OCI-LY1 (cell line): ENCODE measurements around the gene CD81.

ENCODE experiments used
- H2AFZ ChIP-seq: fragments of 200-600 bp; sonication (generic), shearing (Covaris generic); 2 replicates; pipeline ENCODE4 v1.6.0; 2014; ENCODE audit warnings: antibody characterized with exemption, mild to moderate bottlenecking, low read length
- H3F3A ChIP-seq: fragments of 200-600 bp; sonication (generic), shearing (Covaris generic); 2 replicates; pipeline ENCODE4 v1.6.0; 2014; ENCODE audit warnings: mild to moderate bottlenecking, antibody characterized with exemption, low read length, moderate library complexity; ENCODE audit not compliant: insufficient read depth
- H3K27ac ChIP-seq: fragments of 200-600 bp; sonication (generic); 2 replicates; pipeline ENCODE4 v1.5.1; 2014; ENCODE audit warnings: low read length, mixed run types, mild to moderate bottlenecking, low read depth; ENCODE audit not compliant: poor library complexity, severe bottlenecking
- H3K27me3 ChIP-seq: fragments of 200-600 bp; sonication (generic); 2 replicates; pipeline ENCODE4 v1.6.0; 2014; ENCODE audit warnings: antibody characterized with exemption, mild to moderate bottlenecking, low read length, moderate library complexity; ENCODE audit not compliant: insufficient read depth
- H3K36me3 ChIP-seq: fragments of 200-600 bp; sonication (generic); 2 replicates; pipeline ENCODE4 v1.6.1; 2014; ENCODE audit warnings: mild to moderate bottlenecking, antibody characterized with exemption, low read length, moderate library complexity, mixed read lengths; ENCODE audit not compliant: insufficient read depth
- H3K4me1 ChIP-seq: fragments of 200-600 bp; sonication (generic); 2 replicates; pipeline ENCODE4 v1.5.1; 2014; ENCODE audit warnings: mild to moderate bottlenecking, low read length, moderate library complexity; ENCODE audit not compliant: insufficient read depth, severe bottlenecking
- H3K4me2 ChIP-seq: fragments of 200-600 bp; sonication (generic), shearing (Covaris generic); 2 replicates; pipeline ENCODE4 v1.6.1; 2014; ENCODE audit warnings: low read length
- H3K4me3 ChIP-seq: fragments of 200-600 bp; sonication (generic); 2 replicates; pipeline ENCODE4 v1.5.1; 2014; ENCODE audit warnings: low read length, low read depth, mild to moderate bottlenecking, mixed read lengths; ENCODE audit not compliant: poor library complexity, severe bottlenecking
- H3K79me2 ChIP-seq: fragments of 200-600 bp; shearing (Covaris generic); 2 replicates; pipeline ENCODE4 v1.6.1; 2016; ENCODE audit warnings: mixed run types, low read length, mixed read lengths; ENCODE audit not compliant: insufficient read depth
- H3K9ac ChIP-seq: fragments of 200-600 bp; sonication (generic), shearing (Covaris generic); 2 replicates; pipeline ENCODE4 v1.6.1; 2014; ENCODE audit warnings: mild to moderate bottlenecking, low read length, mixed read lengths
- H3K9me2 ChIP-seq: fragments of 200-600 bp; sonication (generic), shearing (Covaris generic); 2 replicates; pipeline ENCODE4 v1.6.1; 2014; ENCODE audit warnings: low read depth, mild to moderate bottlenecking, low read length, mixed read lengths
- H3K9me3 ChIP-seq: fragments of 200-600 bp; shearing (Covaris generic); 2 replicates; pipeline ENCODE4 v1.6.1; 2014; ENCODE audit warnings: low read length, mixed read lengths
- H4K20me1 ChIP-seq: fragments of 200-600 bp; sonication (generic), shearing (Covaris generic); 2 replicates; pipeline ENCODE4 v1.6.0; 2016; ENCODE audit warnings: mild to moderate bottlenecking, low read length; ENCODE audit not compliant: insufficient read depth
- CTCF ChIP-seq: fragments of 200-600 bp; sonication (generic), shearing (Covaris generic); IDR thresholded peaks from 2 replicates; pipeline ENCODE4 v1.5.1; 2017; ENCODE audit warnings: mild to moderate bottlenecking, antibody characterized with exemption, low read length, moderate library complexity, mixed read lengths
- EZH2 ChIP-seq: fragments of 200-600 bp; sonication (generic), shearing (Covaris generic); IDR thresholded peaks from 2 replicates; pipeline ENCODE4 v1.8.0; 2017; ENCODE audit warnings: borderline replicate concordance, mixed run types, mild to moderate bottlenecking, antibody characterized with exemption, low read length, moderate library complexity, mixed read lengths

The CD81 gene

GRCh38 chr11:2421996-2422395 lies 44.9 kb downstream of the CD81 start:
- no peaks in the 10 kb centered on the region for H3K4me1 ChIP-seq
- no peaks in the 10 kb centered on the region for H3K9me2 ChIP-seq
- no peak overlapping the region for H3K9ac ChIP-seq
- H3K27me3 ChIP-seq = no peaks in the 10 kb centered on the region
- no peak overlapping the region for H3K4me2 ChIP-seq
- H4K20me1 ChIP-seq = no peaks in the 10 kb centered on the region
- H3F3A ChIP-seq = no peaks in the 10 kb centered on the region
- H3K9me3 ChIP-seq = no peaks in the 10 kb centered on the region
- H3K27ac ChIP-seq = no peak overlapping the region
- H3K4me3 ChIP-seq = no peak overlapping the region
- no peak for TF ChIP-seq CTCF
- no peak for TF ChIP-seq EZH2
- H3K36me3 ChIP-seq = no peaks in the 10 kb centered on the region
- no peaks in the 10 kb centered on the region for H3K79me2 ChIP-seq
- H2AFZ ChIP-seq = no peak overlapping the region

GRCh38 chr11:2422461-2423156 lies 45.5 kb downstream of the CD81 start:
- no peak for TF ChIP-seq EZH2
- TF ChIP-seq CTCF = no peak
- no peaks in the 10 kb centered on the region for H3K9me3 ChIP-seq
- H3K27me3 ChIP-seq = no peaks in the 10 kb centered on the region

GRCh38 chr11:2423157-2424025 lies 46.3 kb downstream of the CD81 start:
- Histone ChIP-seq H3K27me3 (no peaks in the 10 kb centered on the region), H3K9me2 (no peaks in the 10 kb centered on the region), H3K9ac (no peak overlapping the region), H3K79me2 (no peaks in the 10 kb centered on the region), H3K36me3 (no peaks in the 10 kb centered on the region), H3K4me3 (no peak overlapping the region), H3K4me2 (no peak overlapping the region), H2AFZ (no peak overlapping the region), H3F3A (no peaks in the 10 kb centered on the region), H3K9me3 (no peaks in the 10 kb centered on the region), H3K27ac (no peak overlapping the region), H4K20me1 (no peaks in the 10 kb centered on the region), H3K4me1 (no peaks in the 10 kb centered on the region)
- TF ChIP-seq EZH2 = no peak
- no peak for TF ChIP-seq CTCF

More at GRCh38 chr11:2422461-2423156, 45.5 kb downstream of the CD81 start:
- H2AFZ ChIP-seq = no peak overlapping the region
- no peaks in the 10 kb centered on the region for H3K9me2 ChIP-seq
- no peak overlapping the region for H3K4me3 ChIP-seq
- H3F3A ChIP-seq = no peaks in the 10 kb centered on the region
- no peaks in the 10 kb centered on the region for H3K4me1 ChIP-seq
- no peaks in the 10 kb centered on the region for H3K36me3 ChIP-seq
- no peaks in the 10 kb centered on the region for H4K20me1 ChIP-seq
- H3K79me2 ChIP-seq = no peaks in the 10 kb centered on the region
- no peak overlapping the region for H3K27ac ChIP-seq
- no peak overlapping the region for H3K9ac ChIP-seq
- no peak overlapping the region for H3K4me2 ChIP-seq
